Right lobe of liver (tissue), 4 donors: ENCODE data around the gene FLT1.

Experiments
- CTCF ChIP-seq, 4 donors: fragments of 200-600 bp in 3 of 4; fragments of 450-650 bp in 1 of 4; IDR thresholded peaks; one replicate each; pipeline versions ENCODE4 v1.5.1 to v1.8.0; 2016 to 2022; ENCODE audit warnings: antibody characterized with exemption in 4 of 4, mild to moderate bottlenecking in 2 of 4
- POLR2A ChIP-seq: fragments of 450-650 bp; IDR thresholded peaks from one replicate; pipeline ENCODE4 v1.6.1; 2017; ENCODE audit warnings: antibody characterized with exemption, mild to moderate bottlenecking
- donor health status: DM: no; HTN: no; CAD: no.
- donor health status: DM: no; HTN: no; CAD: no.
- donor health status: DM: no; HTN: yes; CAD: no.

GRCh38 chr13:28425793-28426192, 69.1 kb downstream of the FLT1 start:
- TF ChIP-seq POLR2A = no peak
- no peak for TF ChIP-seq CTCF (IDR thresholded peaks at IDR 0.05)
